Lower leg skin (tissue), 4 donors: ENCODE results near the gene ARHGEF25. TPM values are rescaled to one million over a fixed set of nuclear protein-coding genes. Genes with fewer than 3 reads are reported as not detected.

Experiments used
- DNase-seq, 2 donors: peaks; one replicate each; pipeline ENCODE4 v3.0.0-alpha.2; 2019; ENCODE audit warnings: low spot score in 2 of 2
- H3K4me3 ChIP-seq: fragments of 200-600 bp; sonication (generic); 2 replicates; pipeline ENCODE4 v1.5.1; 2017; ENCODE audit warnings: mild to moderate bottlenecking, low read depth; ENCODE audit not compliant: poor library complexity, severe bottlenecking
- CTCF ChIP-seq, 3 donors: fragments of 450-650 bp; IDR thresholded peaks; one replicate each; pipeline ENCODE4 v1.5.1; 2016; ENCODE audit warnings: antibody characterized with exemption in 3 of 3, mild to moderate bottlenecking in 3 of 3, moderate library complexity in 2 of 3
- POLR2A ChIP-seq, 2 donors: fragments of 450-650 bp; IDR thresholded peaks; one replicate each; pipeline ENCODE4 v1.6.1; 2016 to 2017; ENCODE audit warnings: antibody characterized with exemption in 2 of 2, mild to moderate bottlenecking in 1 of 2, moderate library complexity in 1 of 2
- WGBS, 2 donors: methylation state at CpG; one replicate each; pipeline ENCODE4 v1.1.5; 2018; 5-methylcytosine and 5-hydroxymethylcytosine counted together
- intact Hi-C: fragments of 100-400 bp; cut with DNase I; formaldehyde crosslinking; loops from one replicate; pipeline ENCODE4 v1.15.0; 2023; ENCODE audit warnings: low total_unique reads
- total RNA-seq, 4 donors: library from RNA; depleted of rRNA; stranded (reverse); fragments of >200 nt; gene quantifications; one replicate each; pipeline ENCODE4 v1.1.0, GENCODE V29; 2016

The ARHGEF25 gene
- total RNA-seq, 4 donors from 2014 or later: 3.8 to 10.3 (median 6.9) TPM

DNA sequence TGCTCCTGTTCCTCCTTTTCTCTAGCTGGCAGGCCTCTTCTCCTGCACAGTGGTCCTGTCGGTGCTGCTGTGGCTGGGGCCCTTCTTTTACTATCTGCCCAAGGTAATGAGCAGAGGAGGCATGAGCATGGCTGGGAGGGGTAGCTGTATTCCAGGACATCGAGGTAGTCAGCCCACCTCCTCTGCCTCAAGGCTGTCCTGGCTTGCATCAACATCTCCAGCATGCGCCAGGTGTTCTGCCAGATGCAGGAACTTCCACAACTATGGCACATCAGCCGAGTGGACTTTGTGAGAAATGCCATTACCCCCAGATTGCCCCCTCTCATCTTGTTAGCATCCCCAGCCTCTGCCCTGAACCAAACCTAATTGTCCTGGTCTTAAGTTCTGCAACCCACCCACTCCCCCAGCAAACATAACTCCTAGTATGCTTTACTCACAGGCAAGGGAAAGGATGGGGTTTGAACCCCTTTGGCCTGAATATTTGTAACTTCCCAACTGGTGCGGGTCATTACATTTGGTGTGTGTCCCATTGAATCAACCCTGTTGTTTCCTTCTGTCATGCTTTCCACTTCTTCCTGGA, 12.7 kb downstream of the ARHGEF25 start:
- WGBS, 2 donors: 65 to 66% methylated on average over 5 of the region's 5 CpGs
- intact Hi-C loops: loop anchor here (5.0 to 10.0 kb wide), 2 partner anchors 42 to 159 kb away; no protein-coding TSS in a partner anchor
- peak in 1 of 2 donors; percentile 53 for DNase-seq
- no peak overlapping the region for H3K4me3 ChIP-seq
- TF ChIP-seq CTCF (IDR thresholded peaks at IDR 0.05): no peak

GRCh38 chr12:57624441-57625220, 13.4 kb downstream of the ARHGEF25 start:
- intact Hi-C loops: loop anchor here (5.0 to 10.0 kb wide), 2 partner anchors 42 to 160 kb away; no protein-coding TSS in a partner anchor
- 85% methylated on average over 8 of the region's 8 CpGs for WGBS, 2 donors
- no peak overlapping the region for H3K4me3 ChIP-seq
- TF ChIP-seq CTCF (IDR thresholded peaks at IDR 0.05) (no peak), POLR2A (IDR thresholded peaks at IDR 0.05) (no peak)
- peak in 1 of 2 donors; percentile 81 for DNase-seq

GRCh38 chr12:57625261-57626032, 14.2 kb downstream of the ARHGEF25 start:
- WGBS, 2 donors: 79 to 86% methylated on average over 12 of the region's 12 CpGs
- no peak overlapping the region for H3K4me3 ChIP-seq
- intact Hi-C loops: loop anchor here (10.0 kb wide), 1 partner anchor 161 kb away; no protein-coding TSS in a partner anchor
- no peak for TF ChIP-seq POLR2A (IDR thresholded peaks at IDR 0.05)
- TF ChIP-seq CTCF (IDR thresholded peaks at IDR 0.05): no peak
- DNase-seq: peak in 1 of 2 donors; percentile 72

- intact Hi-C loops: loop anchor here (10.0 kb wide), 1 partner anchor 162 kb away; no protein-coding TSS in a partner anchor
- peak in 1 of 2 donors; percentile 68 for DNase-seq
- WGBS, 2 donors: 40 to 53% methylated on average over 13 of the region's 13 CpGs
These were observed 15.1 kb downstream of the ARHGEF25 start for GRCh38 chr12:57626111-57626920.

More at GRCh38 chr12:57626111-57626920, 15.1 kb downstream of the ARHGEF25 start:
- no peak overlapping the region for H3K4me3 ChIP-seq
- TF ChIP-seq CTCF (IDR thresholded peaks at IDR 0.05) (no peak), POLR2A (IDR thresholded peaks at IDR 0.05) (no peak)
